ENCODE results near the gene NUMB.

NUMB gene

DNA sequence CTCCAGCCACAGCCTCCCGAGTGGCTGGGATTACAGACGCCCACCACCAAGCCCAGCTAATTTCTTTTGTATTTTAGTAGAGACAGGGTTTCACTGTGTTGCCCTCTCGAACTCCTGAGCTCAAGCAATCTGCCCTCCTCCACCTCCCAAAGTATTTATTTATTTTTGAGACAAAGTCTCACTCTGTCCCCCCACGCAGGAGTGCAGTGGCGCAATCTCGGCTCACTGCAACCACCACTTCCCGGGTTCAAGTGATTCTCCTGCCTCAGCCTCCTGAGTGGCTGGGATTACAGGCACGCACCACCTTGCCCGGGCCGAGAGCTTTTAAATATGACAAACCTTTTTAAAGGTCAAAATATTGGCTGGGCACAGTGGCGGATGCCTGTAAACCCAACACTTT, 14.6 kb downstream of the NUMB start:
- DNase-seq (ENCODE audit: low read depth) = no peak
- H3K4me3 ChIP-seq (ENCODE audit: low read length) = no peak overlapping the region
- TF ChIP-seq CTCF (conservative IDR thresholded peaks at IDR 0.05; ENCODE audit: low read depth, low read length) = no peak

GRCh38 chr14:73441286-73441685, 17.1 kb downstream of the NUMB start:
- no peak overlapping the region for H3K4me3 ChIP-seq (ENCODE audit: low read length)
- DNase-seq (ENCODE audit: low read depth) = no peak
- no peak for TF ChIP-seq CTCF (conservative IDR thresholded peaks at IDR 0.05; ENCODE audit: low read depth, low read length)

- DNase-seq (ENCODE audit: low read depth) = no peak
- H3K4me3 ChIP-seq (ENCODE audit: low read length) = no peak overlapping the region
- TF ChIP-seq CTCF (conservative IDR thresholded peaks at IDR 0.05; ENCODE audit: low read depth, low read length) = no peak
Measured at GRCh38 chr14:73438993-73439392, 19.4 kb downstream of the NUMB start.

DNA sequence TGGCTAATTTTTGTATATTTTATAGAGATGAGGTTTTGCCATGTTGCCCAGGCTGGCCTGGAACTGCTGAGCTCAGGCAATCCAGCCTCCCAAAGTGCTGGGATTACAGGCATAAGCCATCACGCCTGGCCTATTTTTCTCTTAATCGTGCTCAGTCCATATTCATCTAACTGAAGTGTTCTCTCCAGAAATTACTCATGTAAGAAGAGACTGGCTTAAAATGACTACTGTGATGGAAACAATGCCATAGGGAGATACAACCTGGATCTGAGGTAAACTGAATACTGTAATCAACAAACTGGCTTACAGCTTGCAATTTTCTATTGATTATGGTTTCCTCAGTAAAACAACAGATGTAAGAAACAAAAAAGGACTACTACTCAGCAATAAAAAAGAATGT, 21.1 kb downstream of the NUMB start:
- H3K4me3 ChIP-seq (ENCODE audit: low read length) = no peak overlapping the region
- no peak for DNase-seq (ENCODE audit: low read depth)
- no peak for TF ChIP-seq CTCF (conservative IDR thresholded peaks at IDR 0.05; ENCODE audit: low read depth, low read length)

GRCh38 chr14:73432124-73432523, 26.2 kb downstream of the NUMB start:
- no peak for DNase-seq (ENCODE audit: low read depth)
- TF ChIP-seq CTCF (conservative IDR thresholded peaks at IDR 0.05; ENCODE audit: low read depth, low read length) = no peak

GRCh38 chr14:73428353-73428824, 30.0 kb downstream of the NUMB start:
- DNase-seq (ENCODE audit: low read depth) = peak; percentile 27
- no peak overlapping the region for H3K4me3 ChIP-seq (ENCODE audit: low read length)
- TF ChIP-seq CTCF (conservative IDR thresholded peaks at IDR 0.05; ENCODE audit: low read depth, low read length) = no peak

More at GRCh38 chr14:73432124-73432523, 26.2 kb downstream of the NUMB start:
- no peak overlapping the region for H3K4me3 ChIP-seq (ENCODE audit: low read length)

DNA sequence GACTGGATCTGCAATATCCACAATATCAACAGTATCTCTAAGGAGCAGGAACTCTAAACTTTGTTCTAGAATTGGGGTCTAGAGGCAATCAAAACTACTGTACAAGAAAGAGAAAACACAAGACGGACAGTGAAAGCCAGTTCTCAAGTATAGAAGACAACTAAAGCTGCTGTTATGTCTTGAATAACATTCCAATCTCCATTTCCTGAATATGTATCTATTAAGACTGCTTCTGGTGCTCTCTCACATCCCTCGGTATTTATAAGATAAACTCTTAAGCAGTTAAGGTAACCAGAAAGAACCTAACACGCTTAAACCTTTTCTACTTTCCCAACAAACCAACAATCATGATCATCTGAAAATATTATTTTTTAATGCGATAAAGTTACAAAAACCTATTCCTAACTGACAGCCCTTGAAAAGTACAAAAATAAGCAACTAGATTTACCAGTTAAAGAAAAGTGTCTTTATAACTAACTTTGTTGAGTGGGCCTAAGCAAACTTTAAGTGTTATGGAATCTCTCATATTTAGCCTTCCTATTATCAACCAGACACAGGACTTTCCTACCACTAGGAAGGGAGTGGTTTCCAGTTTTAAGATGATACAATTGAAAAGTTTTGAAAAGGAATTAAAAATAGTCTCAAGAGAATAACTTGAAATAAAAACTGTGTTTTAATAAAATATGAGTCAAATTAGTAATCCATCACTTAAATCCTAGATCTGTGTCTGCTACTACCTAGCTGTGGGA, 30.7 kb downstream of the NUMB start:
- TF ChIP-seq CTCF (conservative IDR thresholded peaks at IDR 0.05; ENCODE audit: low read depth, low read length) = no peak
- no peak overlapping the region for H3K4me3 ChIP-seq (ENCODE audit: low read length)
- DNase-seq (ENCODE audit: low read depth) = no peak

Data from retinal pigment epithelial cell (primary cell).